Measurements from ENCODE around the gene PRKAR2B. TPM values are rescaled to one million over a fixed set of nuclear protein-coding genes. Genes with fewer than 3 reads are reported as not detected.
A peak's percentile ranks its signal among the peaks of the same experiment; 100 is the strongest.

The PRKAR2B gene
- total and polyA plus RNA-seq, 7 experiments from 2014 or later, result 0.39 to 5.0 (median 0.54) TPM

DNA sequence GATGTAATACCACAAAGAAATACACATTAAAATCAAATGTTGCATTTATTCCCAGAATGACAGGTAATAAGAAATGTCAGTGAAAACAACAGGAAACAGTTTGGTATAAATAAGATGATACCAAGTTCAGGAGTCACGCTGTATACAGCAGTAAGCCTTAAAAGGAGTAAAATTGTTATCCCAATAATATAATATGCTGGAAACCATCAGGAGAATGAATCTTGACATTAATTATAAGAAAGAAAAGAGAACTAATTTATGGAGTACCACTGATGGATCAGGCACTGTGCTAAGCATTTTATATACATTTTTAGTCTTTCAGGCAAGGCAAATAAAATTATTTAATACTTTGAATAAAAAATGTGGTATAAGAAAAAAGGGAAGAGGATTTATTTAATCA is 27.6 kb downstream of the PRKAR2B start:
- Mint-ChIP-seq H3K4me3 (no peak overlapping the region), H3K27me3 (peaks cover 0 to 15% (median 0%) of the 10 kb centered on the region in 5 donors), H3K36me3 (no peaks in the 10 kb centered on the region), H3K9me3 (no peaks in the 10 kb centered on the region), H3K4me1 (peaks cover 0 to 3% (median 0%) of the 10 kb centered on the region in 7 donors), H3K27ac (no peak overlapping the region)
- H3K4me1 ChIP-seq (ENCODE audit: control insufficient read depth in 2 of 2, insufficient read depth in 2 of 2, low read length in 2 of 2), result no peaks in the 10 kb centered on the region
- H3K9me3 ChIP-seq (ENCODE audit: control insufficient read depth in 2 of 3, low read length in 3 of 3), result no peaks in the 10 kb centered on the region
- no peak for ATAC-seq
- DNase-seq, result no peak
- H3K4me3 ChIP-seq (ENCODE audit: low read length), result no peak overlapping the region
- intact Hi-C loops (cut with micrococcal nuclease), result no loop called here
- H3K36me3 ChIP-seq (ENCODE audit: control insufficient read depth in 2 of 3, insufficient read depth in 3 of 3, low read length in 3 of 3), result no peaks in the 10 kb centered on the region
- CTCF ChIA-PET, result interaction anchor here (0.7 kb wide), 1 partner anchor 18 kb away, joined by 4 read pairs; no protein-coding TSS in a partner anchor
- no peak overlapping the region for H3K27ac ChIP-seq (ENCODE audit: low read depth, low read length)
- POLR2A ChIA-PET, result no interaction called here
- no peaks in the 10 kb centered on the region for H3K27me3 ChIP-seq (ENCODE audit: control insufficient read depth in 2 of 2, insufficient read depth in 2 of 2, low read length in 2 of 2)

DNA sequence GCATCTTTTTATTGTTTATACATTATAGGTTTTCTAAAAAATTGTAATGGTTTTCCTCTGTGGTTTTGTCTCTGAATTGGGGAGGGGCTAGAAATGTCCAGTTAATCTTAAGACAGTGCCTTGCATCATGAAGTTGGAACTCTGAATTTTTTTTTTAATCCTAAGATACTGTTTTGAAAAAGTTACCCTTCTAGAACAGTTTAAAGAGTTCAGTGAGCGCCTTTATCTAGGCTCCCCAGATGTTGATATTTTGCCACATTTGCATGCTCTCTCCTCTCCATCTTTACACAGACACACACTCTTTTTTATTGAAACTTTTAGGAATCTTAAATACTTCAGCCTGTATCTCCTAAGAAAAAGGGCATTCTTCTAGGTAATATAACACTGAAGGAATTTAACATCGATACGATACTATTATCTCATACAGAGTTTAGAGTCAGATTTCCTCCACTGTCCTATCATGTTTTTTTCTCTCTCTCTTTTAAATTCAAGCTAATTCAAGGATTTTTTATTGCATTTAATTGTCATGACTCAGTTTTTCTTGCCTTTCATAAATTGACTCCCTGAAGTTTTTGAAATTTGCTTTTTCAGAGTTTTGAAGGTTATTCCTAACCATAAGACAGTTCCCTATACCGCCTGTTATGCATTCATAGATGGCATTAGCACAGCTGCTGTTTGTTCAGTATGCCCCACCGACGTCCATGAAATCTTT is 31.5 kb downstream of the PRKAR2B start:
- Mint-ChIP-seq H3K4me3 (no peak overlapping the region), H3K27me3 (peaks cover 0 to 15% (median 0%) of the 10 kb centered on the region in 5 donors), H3K27ac (no peak overlapping the region), H3K36me3 (no peaks in the 10 kb centered on the region), H3K4me1 (peaks cover 0 to 5% (median 0%) of the 10 kb centered on the region in 7 donors), H3K9me3 (no peaks in the 10 kb centered on the region)
- Histone ChIP-seq H3K27ac (ENCODE audit: low read depth, low read length) (no peak overlapping the region), H3K9me3 (ENCODE audit: control insufficient read depth in 2 of 3, low read length in 3 of 3) (no peaks in the 10 kb centered on the region), H3K27me3 (ENCODE audit: control insufficient read depth in 2 of 2, insufficient read depth in 2 of 2, low read length in 2 of 2) (no peaks in the 10 kb centered on the region), H3K36me3 (ENCODE audit: control insufficient read depth in 2 of 3, insufficient read depth in 3 of 3, low read length in 3 of 3) (no peaks in the 10 kb centered on the region), H3K4me1 (ENCODE audit: control insufficient read depth in 2 of 2, insufficient read depth in 2 of 2, low read length in 2 of 2) (no peaks in the 10 kb centered on the region), H3K4me3 (ENCODE audit: low read length) (no peak overlapping the region)
- ATAC-seq (no peak), DNase-seq (no peak)
- intact Hi-C loops (cut with micrococcal nuclease), result no loop called here
- CTCF ChIA-PET, result no interaction called here
- POLR2A ChIA-PET, result interaction anchor here (0.7 kb wide), 1 partner anchor 84 kb away, joined by 5 read pairs; no protein-coding TSS in a partner anchor

DNA sequence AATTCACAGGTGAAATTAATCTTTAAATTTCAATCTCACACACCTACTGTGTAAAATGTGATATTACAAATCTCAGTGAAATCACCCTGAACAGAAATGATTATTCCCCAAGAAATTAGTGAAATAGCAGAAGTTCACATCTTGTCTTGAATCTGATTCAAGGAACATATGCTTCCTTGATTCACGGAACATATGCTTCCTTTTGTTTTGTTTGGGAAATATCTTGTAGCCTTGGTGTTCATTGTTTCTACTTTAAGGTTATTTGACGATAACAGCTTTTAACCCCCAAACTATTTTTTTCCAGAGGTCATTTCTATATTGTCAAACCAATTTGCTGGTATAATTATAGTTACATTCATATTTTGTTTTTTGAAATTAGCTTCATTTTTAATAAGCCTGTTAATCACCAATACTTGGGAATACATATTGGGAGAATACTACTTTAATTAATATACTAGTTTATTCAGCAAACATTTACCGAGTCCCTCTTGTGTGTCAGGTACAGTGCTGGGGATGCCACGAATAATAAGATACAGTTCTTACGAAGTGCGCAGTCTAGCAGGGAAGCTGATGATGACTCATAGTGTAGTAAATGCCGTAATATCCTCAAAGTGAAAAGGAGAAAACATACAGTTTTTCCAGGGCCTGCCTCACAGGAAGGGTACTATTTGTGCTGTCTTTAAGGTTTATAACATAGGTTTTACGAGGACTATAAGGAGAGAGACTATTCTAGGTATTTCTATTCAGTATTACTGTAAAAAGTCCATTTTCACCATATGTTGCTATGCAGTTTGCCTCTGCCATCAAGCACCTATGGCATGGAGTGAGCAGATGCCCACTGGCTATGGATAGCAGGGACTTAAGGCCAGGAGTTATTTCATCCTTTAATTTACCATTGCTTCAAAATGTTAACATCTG is 32.5 kb downstream of the PRKAR2B start:
- H3K4me1 Mint-ChIP-seq, result peaks cover 0 to 5% (median 0%) of the 10 kb centered on the region in 7 donors
- H3K36me3 Mint-ChIP-seq, result no peaks in the 10 kb centered on the region
- ATAC-seq (peak; percentile 55), DNase-seq (no peak)
- H3K9me3 Mint-ChIP-seq, result no peaks in the 10 kb centered on the region
- H3K4me3 Mint-ChIP-seq, result no peak overlapping the region
- POLR2A ChIA-PET, result no interaction called here
- peaks cover 0 to 10% (median 0%) of the 10 kb centered on the region in 5 donors for H3K27me3 Mint-ChIP-seq
- Histone ChIP-seq H3K4me1 (ENCODE audit: control insufficient read depth in 2 of 2, insufficient read depth in 2 of 2, low read length in 2 of 2) (no peaks in the 10 kb centered on the region), H3K4me3 (ENCODE audit: low read length) (no peak overlapping the region), H3K27me3 (ENCODE audit: control insufficient read depth in 2 of 2, insufficient read depth in 2 of 2, low read length in 2 of 2) (no peaks in the 10 kb centered on the region), H3K36me3 (ENCODE audit: control insufficient read depth in 2 of 3, insufficient read depth in 3 of 3, low read length in 3 of 3) (no peaks in the 10 kb centered on the region), H3K27ac (ENCODE audit: low read depth, low read length) (no peak overlapping the region), H3K9me3 (ENCODE audit: control insufficient read depth in 2 of 3, low read length in 3 of 3) (no peaks in the 10 kb centered on the region)
- intact Hi-C loops (cut with micrococcal nuclease), result no loop called here
- CTCF ChIA-PET, result no interaction called here
- H3K27ac Mint-ChIP-seq, result no peak overlapping the region

DNA sequence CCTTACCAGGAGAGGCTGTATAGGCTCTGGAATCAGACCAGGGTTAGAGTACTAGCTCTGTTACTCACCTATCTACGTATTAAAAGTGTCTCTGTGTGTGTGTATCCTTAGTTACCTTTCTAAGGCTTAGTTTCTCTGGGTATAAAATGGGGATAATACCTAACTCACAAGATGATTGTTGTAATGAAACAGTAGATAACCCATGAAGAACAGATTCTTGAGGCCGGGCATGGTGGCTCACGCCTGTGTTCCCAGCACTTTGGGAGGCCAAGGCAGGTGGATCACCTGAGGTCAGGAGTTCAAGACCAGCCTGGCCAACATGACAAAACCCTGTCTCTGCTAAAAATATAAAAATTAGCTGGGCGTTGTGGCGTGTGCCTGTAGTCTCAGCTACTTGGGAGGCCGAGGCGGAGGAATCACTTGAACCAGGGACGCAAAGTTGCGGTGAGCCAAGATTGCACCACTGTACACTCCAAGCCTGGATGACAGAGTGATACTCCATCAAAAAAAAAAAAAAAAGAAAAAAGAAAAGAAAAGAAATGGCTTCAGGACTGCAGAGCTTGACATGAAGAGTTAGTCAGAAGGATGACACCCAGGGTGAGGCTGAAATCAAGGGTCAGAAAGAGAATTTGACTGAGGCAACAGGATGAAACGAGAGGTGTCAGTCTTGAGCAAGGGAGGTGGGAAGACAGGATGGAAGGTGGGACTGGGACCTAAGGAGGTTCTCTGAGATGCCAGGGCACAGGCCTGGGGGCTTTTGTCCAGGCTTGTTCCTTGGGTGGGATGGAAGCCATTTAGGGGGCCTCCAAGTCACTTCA is 33.4 kb downstream of the PRKAR2B start:
- CTCF ChIA-PET, result no interaction called here
- H3K4me1 ChIP-seq (ENCODE audit: control insufficient read depth in 2 of 2, insufficient read depth in 2 of 2, low read length in 2 of 2), result no peaks in the 10 kb centered on the region
- H3K27ac ChIP-seq (ENCODE audit: low read depth, low read length), result no peak overlapping the region

GRCh38 chr7:107078517-107078966 is 34.0 kb downstream of the PRKAR2B start:
- H3K27me3 ChIP-seq (ENCODE audit: control insufficient read depth in 2 of 2, insufficient read depth in 2 of 2, low read length in 2 of 2), result no peaks in the 10 kb centered on the region
- H3K36me3 ChIP-seq (ENCODE audit: control insufficient read depth in 2 of 3, insufficient read depth in 3 of 3, low read length in 3 of 3), result no peaks in the 10 kb centered on the region
- Mint-ChIP-seq H3K4me3 (no peak overlapping the region), H3K36me3 (no peaks in the 10 kb centered on the region), H3K4me1 (peaks cover 0 to 5% (median 0%) of the 10 kb centered on the region in 7 donors), H3K27me3 (peaks cover 0 to 5% (median 0%) of the 10 kb centered on the region in 5 donors), H3K27ac (no peak overlapping the region), H3K9me3 (no peaks in the 10 kb centered on the region)
- H3K4me1 ChIP-seq (ENCODE audit: control insufficient read depth in 2 of 2, insufficient read depth in 2 of 2, low read length in 2 of 2), result no peaks in the 10 kb centered on the region
- ChIA-PET CTCF (no interaction called here), POLR2A (interaction anchor here (0.6 kb wide), 1 partner anchor 44 kb away, joined by 3 read pairs; no protein-coding TSS in a partner anchor)
- H3K4me3 ChIP-seq (ENCODE audit: low read length), result no peak overlapping the region
- intact Hi-C loops (cut with micrococcal nuclease), result no loop called here
- H3K27ac ChIP-seq (ENCODE audit: low read depth, low read length), result no peak overlapping the region
- ATAC-seq, result no peak
- no peak for DNase-seq
- no peaks in the 10 kb centered on the region for H3K9me3 ChIP-seq (ENCODE audit: control insufficient read depth in 2 of 3, low read length in 3 of 3)

More for the DNA sequence above, 33.4 kb downstream of the PRKAR2B start:
- H3K36me3 ChIP-seq (ENCODE audit: control insufficient read depth in 2 of 3, insufficient read depth in 3 of 3, low read length in 3 of 3), result no peaks in the 10 kb centered on the region
- ATAC-seq, result no peak
- Mint-ChIP-seq H3K9me3 (no peaks in the 10 kb centered on the region), H3K36me3 (no peaks in the 10 kb centered on the region), H3K27ac (peak overlapping the region in 1 of 9 donors; percentile 8), H3K4me1 (peaks cover 0 to 5% (median 0%) of the 10 kb centered on the region in 7 donors), H3K4me3 (no peak overlapping the region), H3K27me3 (peaks cover 0 to 10% (median 0%) of the 10 kb centered on the region in 5 donors)
- H3K9me3 ChIP-seq (ENCODE audit: control insufficient read depth in 2 of 3, low read length in 3 of 3), result no peaks in the 10 kb centered on the region
- H3K4me3 ChIP-seq (ENCODE audit: low read length), result no peak overlapping the region
- no peaks in the 10 kb centered on the region for H3K27me3 ChIP-seq (ENCODE audit: control insufficient read depth in 2 of 2, insufficient read depth in 2 of 2, low read length in 2 of 2)
- POLR2A ChIA-PET, result no interaction called here
- intact Hi-C loops (cut with micrococcal nuclease), result no loop called here
- no peak for DNase-seq

- DNase-seq (no peak), ATAC-seq (no peak)
- Histone ChIP-seq H3K9me3 (ENCODE audit: control insufficient read depth in 2 of 3, low read length in 3 of 3) (no peaks in the 10 kb centered on the region), H3K27me3 (ENCODE audit: control insufficient read depth in 2 of 2, insufficient read depth in 2 of 2, low read length in 2 of 2) (no peaks in the 10 kb centered on the region), H3K4me1 (ENCODE audit: control insufficient read depth in 2 of 2, insufficient read depth in 2 of 2, low read length in 2 of 2) (no peaks in the 10 kb centered on the region), H3K4me3 (ENCODE audit: low read length) (no peak overlapping the region), H3K36me3 (ENCODE audit: control insufficient read depth in 2 of 3, insufficient read depth in 3 of 3, low read length in 3 of 3) (no peaks in the 10 kb centered on the region), H3K27ac (ENCODE audit: low read depth, low read length) (no peak overlapping the region)
- Mint-ChIP-seq H3K27me3 (peaks cover 0 to 3% (median 0%) of the 10 kb centered on the region in 5 donors), H3K4me3 (no peak overlapping the region), H3K36me3 (no peaks in the 10 kb centered on the region), H3K27ac (no peak overlapping the region), H3K4me1 (peaks cover 0 to 5% (median 0%) of the 10 kb centered on the region in 7 donors), H3K9me3 (no peaks in the 10 kb centered on the region)
- POLR2A ChIA-PET, result interaction anchor here (0.6 kb wide), 1 partner anchor 43 kb away, joined by 3 read pairs; no protein-coding TSS in a partner anchor
- CTCF ChIA-PET, result no interaction called here
- intact Hi-C loops (cut with micrococcal nuclease), result no loop called here
Observed at GRCh38 chr7:107079212-107079940, 34.9 kb downstream of the PRKAR2B start.

All from naive thymus-derived CD4-positive, alpha-beta T cell (primary cell).